ENCODE results near the gene SGMS2. TPM values are rescaled to one million over a fixed set of nuclear protein-coding genes. Genes with fewer than 3 reads are reported as not detected.

SGMS2 gene
- 41.1 TPM for total RNA-seq (2013)
- polyA plus RNA-seq (10 to 100 TPM; 20.8 to 32.7 (median 23.0) TPM), polyA minus RNA-seq (50.4 and 77.2 TPM in 2 replicates), total RNA-seq (27.7 to 228 (median 135) reads per million in 11 experiments)

DNA sequence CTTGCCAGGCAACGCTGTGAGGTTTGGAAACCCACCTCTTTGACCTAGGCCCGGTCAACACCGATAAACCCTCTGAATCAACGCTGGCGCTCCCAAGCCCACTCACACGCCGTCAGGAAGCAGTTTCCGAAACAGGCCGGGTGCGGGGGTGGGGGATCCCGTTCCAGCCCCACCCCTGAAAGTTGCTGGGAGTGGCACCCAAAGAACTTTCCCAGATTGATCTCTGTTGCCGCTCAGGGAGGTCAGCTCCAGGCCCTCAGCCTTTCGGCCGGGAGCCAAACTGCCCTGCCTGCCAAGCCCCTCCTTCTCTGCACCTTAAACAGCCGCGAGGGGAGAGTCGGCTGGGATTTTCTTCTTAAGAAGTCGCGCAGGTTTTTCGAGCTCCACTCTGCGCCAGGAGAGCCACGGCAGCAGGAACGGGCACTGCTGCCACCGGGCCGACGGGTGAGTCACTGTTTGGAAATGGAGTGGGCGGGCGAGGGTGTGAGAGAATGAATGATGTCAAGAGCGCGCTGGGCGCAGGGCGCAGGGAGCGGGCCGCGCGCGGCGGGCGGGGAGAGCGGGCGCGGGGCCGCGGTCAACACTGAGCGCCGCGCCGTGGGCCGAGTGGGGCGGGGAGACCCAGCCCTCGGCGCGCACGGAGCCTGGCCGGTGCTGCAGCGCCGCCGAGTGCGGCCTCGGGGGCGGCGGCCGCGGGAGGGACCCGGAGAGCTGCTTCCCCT, at the start of gene SGMS2:
Gene SGMS2 (plus strand): TSS at position 583 of the 722 bp plus-strand sequence. CDS start 70,622 bp downstream, outside the sequence.
- Mint-ChIP-seq H3K36me3 (peaks cover 0 to 1% of the 10 kb centered on the region in 2 donors), H3K27me3 (ENCODE audit: low read depth in 3 of 3) (peaks cover 0 to 8% (median 1%) of the 10 kb centered on the region in 3 donors), H3K4me1 (peaks cover 57% of the 10 kb centered on the region), H3K9me3 (no peaks in the 10 kb centered on the region), H3K4me3 (peak within 1 kb of the TSS; percentile 99 to 100), H3K27ac (peak within 1 kb of the TSS; percentile 97 to 100 (median 99))
- Histone ChIP-seq H2AFZ (ENCODE audit: insufficient read depth, low read depth, low read length, poor library complexity, severe bottlenecking) (peak within 1 kb of the TSS; percentile 80), H3K9ac (ENCODE audit: insufficient read depth, low read length, poor library complexity, severe bottlenecking) (peak within 1 kb of the TSS; percentile 98), H3K36me3 (replicated peaks in 1 of 2; ENCODE audit: control insufficient read depth in 1 of 2, insufficient read depth in 2 of 2, low read length in 2 of 2) (no peaks in the 10 kb centered on the region), H3K4me2 (replicated peaks; ENCODE audit: extremely low read depth, low read length, poor library complexity, severe bottlenecking) (peak within 1 kb of the TSS; percentile 75), H3K9me3 (replicated peaks in 1 of 2; ENCODE audit: control insufficient read depth in 1 of 2, insufficient read depth in 1 of 2, low read length in 2 of 2) (no peaks in the 10 kb centered on the region), H3K4me1 (ENCODE audit: control insufficient read depth in 1 of 2, insufficient read depth in 2 of 2, low read length in 2 of 2) (peaks cover 46 to 58% of the 10 kb centered on the region in 2 donors), H3K79me2 (ENCODE audit: insufficient read depth, low read length) (peaks cover 68% of the 10 kb centered on the region), H3K27ac (ENCODE audit: low read depth in 1 of 2, low read length in 2 of 2) (peak within 1 kb of the TSS; percentile 100), H3K4me3 (replicated peaks in 1 of 3; ENCODE audit: low read depth in 2 of 3, low read length in 3 of 3) (peak within 1 kb of the TSS; percentile 85 to 98 (median 91)), H4K20me1 (ENCODE audit: insufficient read depth, low read length) (peaks cover 11% of the 10 kb centered on the region), H3K27me3 (ENCODE audit: control insufficient read depth in 2 of 2, insufficient read depth in 2 of 2, low read length in 2 of 2) (no peaks in the 10 kb centered on the region)
- DNase-seq = peak; percentile 89 to 93 (median 89)
- under 1% methylated on average over 62 of the region's 65 CpGs for WGBS (ENCODE audit: insufficient coverage)
- TF ChIP-seq CTCF (IDR thresholded peaks at IDR 0.05) = no peak
- intact Hi-C loops (cut with micrococcal nuclease) = loop anchor here (2.0 to 10.0 kb wide), 5 partner anchors 14 to 160 kb away; partner anchors contain the start of gene HADH (in 1 of the 2)

- no peak overlapping the region for H3K4me2 ChIP-seq (replicated peaks; ENCODE audit: extremely low read depth, low read length, poor library complexity, severe bottlenecking)
- no peaks in the 10 kb centered on the region for H3K36me3 ChIP-seq (replicated peaks in 1 of 2; ENCODE audit: control insufficient read depth in 1 of 2, insufficient read depth in 2 of 2, low read length in 2 of 2)
- H3K9ac ChIP-seq (ENCODE audit: insufficient read depth, low read length, poor library complexity, severe bottlenecking) = no peak overlapping the region
- H2AFZ ChIP-seq (ENCODE audit: insufficient read depth, low read depth, low read length, poor library complexity, severe bottlenecking) = no peak overlapping the region
- no peaks in the 10 kb centered on the region for H3K4me1 Mint-ChIP-seq
- intact Hi-C loops (cut with micrococcal nuclease) = no loop called here
- H3K4me1 ChIP-seq (ENCODE audit: control insufficient read depth in 1 of 2, insufficient read depth in 2 of 2, low read length in 2 of 2) = no peaks in the 10 kb centered on the region
- DNase-seq = no peak
- peaks cover 10 to 14% of the 10 kb centered on the region in 2 donors for H3K9me3 ChIP-seq (replicated peaks in 1 of 2; ENCODE audit: control insufficient read depth in 1 of 2, insufficient read depth in 1 of 2, low read length in 2 of 2)
- H3K4me3 Mint-ChIP-seq = no peak overlapping the region
- no peaks in the 10 kb centered on the region for H4K20me1 ChIP-seq (ENCODE audit: insufficient read depth, low read length)
- peaks cover 0 to 2% (median 0%) of the 10 kb centered on the region in 3 donors for H3K27me3 Mint-ChIP-seq (ENCODE audit: low read depth in 3 of 3)
- H3K9me3 Mint-ChIP-seq = peaks cover 9 to 30% (median 15%) of the 10 kb centered on the region in 7 donors
- H3K4me3 ChIP-seq (replicated peaks in 1 of 3; ENCODE audit: low read depth in 2 of 3, low read length in 3 of 3) = no peak overlapping the region
- no peaks in the 10 kb centered on the region for H3K27me3 ChIP-seq (ENCODE audit: control insufficient read depth in 2 of 2, insufficient read depth in 2 of 2, low read length in 2 of 2)
- no peak for TF ChIP-seq CTCF (IDR thresholded peaks at IDR 0.05)
- H3K36me3 Mint-ChIP-seq = peaks cover 0 to 3% of the 10 kb centered on the region in 2 donors
- H3K27ac Mint-ChIP-seq = no peak overlapping the region
- H3K27ac ChIP-seq (ENCODE audit: low read depth in 1 of 2, low read length in 2 of 2) = no peak overlapping the region
- H3K79me2 ChIP-seq (ENCODE audit: insufficient read depth, low read length) = no peaks in the 10 kb centered on the region
These were observed 46.8 kb upstream of the SGMS2 start for GRCh38 chr4:107777890-107778289.

Data from CD14-positive monocyte (primary cell).